GM06990 (cell line): Measurements from ENCODE around the gene AIFM3.

ENCODE experiments used
- DNase-seq: peaks from one replicate; pipeline ENCODE4 v3.0.0-alpha.2; 2011; ENCODE audit not compliant: insufficient read length; ENCODE audit errors: extremely low read depth
- H3K27me3 ChIP-seq: replicated peaks from 2 replicates; pipeline ENCODE4 v1.6.0; 2011; ENCODE audit warnings: low read length; ENCODE audit not compliant: control insufficient read depth, insufficient read depth
- H3K36me3 ChIP-seq: 2 replicates; pipeline ENCODE4 v1.5.1; 2011; ENCODE audit warnings: low read length; ENCODE audit not compliant: control insufficient read depth, insufficient read depth
- H3K4me3 ChIP-seq: replicated peaks from 2 replicates; pipeline ENCODE4 v1.5.1; 2011; ENCODE audit warnings: low read depth, mild to moderate bottlenecking, control low read depth, low read length
- CTCF ChIP-seq: IDR thresholded peaks from 2 replicates; pipeline ENCODE4 v1.5.1; 2011; ENCODE audit warnings: low read length, control low read depth, mild to moderate bottlenecking, inconsistent platforms; ENCODE audit not compliant: insufficient read depth, poor library complexity, severe bottlenecking

AIFM3 gene

GRCh38 chr22:20977019-20977418, 10.0 kb downstream of the AIFM3 start:
- no peaks in the 10 kb centered on the region for H3K27me3 ChIP-seq
- TF ChIP-seq CTCF: no peak
- no peaks in the 10 kb centered on the region for H3K36me3 ChIP-seq
- H3K4me3 ChIP-seq: no peak overlapping the region
- DNase-seq: no peak

- no peak for DNase-seq
- H3K4me3 ChIP-seq: no peak overlapping the region
- H3K36me3 ChIP-seq: no peaks in the 10 kb centered on the region
- no peaks in the 10 kb centered on the region for H3K27me3 ChIP-seq
- no peak for TF ChIP-seq CTCF
Observed at GRCh38 chr22:20977516-20978170, 10.6 kb downstream of the AIFM3 start.

- Histone ChIP-seq H3K27me3 (no peaks in the 10 kb centered on the region), H3K36me3 (no peaks in the 10 kb centered on the region)
Observed at GRCh38 chr22:20978419-20978818, 11.4 kb downstream of the AIFM3 start.

GRCh38 chr22:20979243-20979809, 12.3 kb downstream of the AIFM3 start:
- TF ChIP-seq CTCF: no peak
- DNase-seq: peak; percentile 78
- no peak overlapping the region for H3K4me3 ChIP-seq

More at GRCh38 chr22:20978419-20978818, 11.4 kb downstream of the AIFM3 start:
- H3K4me3 ChIP-seq: no peak overlapping the region
- DNase-seq: no peak
- no peak for TF ChIP-seq CTCF

GRCh38 chr22:20979940-20980453, 12.9 kb downstream of the AIFM3 start:
- DNase-seq: no peak
- Histone ChIP-seq H3K27me3 (no peaks in the 10 kb centered on the region), H3K4me3 (no peak overlapping the region), H3K36me3 (no peaks in the 10 kb centered on the region)
- TF ChIP-seq CTCF: no peak

More at GRCh38 chr22:20979243-20979809, 12.3 kb downstream of the AIFM3 start:
- Histone ChIP-seq H3K27me3 (no peaks in the 10 kb centered on the region), H3K36me3 (no peaks in the 10 kb centered on the region)
